Activated T-cell treated with anti-CD3 and anti-CD28 coated beads for 48 hours (primary cell): ENCODE results near the gene CPOX.

Experiments used
- DNase-seq: peaks from one replicate; pipeline ENCODE4 v3.0.0-alpha.2; 2020; ENCODE audit warnings: low read depth

CPOX gene

GRCh38 chr3:98596087-98596486, 2.7 kb upstream of the CPOX start:
- DNase-seq = no peak

GRCh38 chr3:98594628-98595324, 1.4 kb upstream of the CPOX start:
- DNase-seq = no peak

- no peak for DNase-seq
These were observed 971 bp downstream of the CPOX start for GRCh38 chr3:98592345-98592935.

- no peak for DNase-seq
These were observed 3.9 kb downstream of the CPOX start for GRCh38 chr3:98589331-98590036.

GRCh38 chr3:98588065-98588464, 5.3 kb downstream of the CPOX start:
- DNase-seq = no peak

GRCh38 chr3:98587654-98588053, 5.8 kb downstream of the CPOX start:
- no peak for DNase-seq

GRCh38 chr3:98584547-98584946, 8.9 kb downstream of the CPOX start:
- DNase-seq = no peak

GRCh38 chr3:98583766-98584165, 9.6 kb downstream of the CPOX start:
- no peak for DNase-seq

GRCh38 chr3:98582042-98582441, 11.4 kb downstream of the CPOX start:
- DNase-seq = no peak

- DNase-seq = no peak
These were observed 11.9 kb downstream of the CPOX start for GRCh38 chr3:98581474-98581873.

- DNase-seq = no peak
These were observed 12.7 kb downstream of the CPOX start for GRCh38 chr3:98580401-98581386.

GRCh38 chr3:98577178-98577895, 16.1 kb downstream of the CPOX start:
- no peak for DNase-seq

- DNase-seq = no peak
These were observed 19.3 kb downstream of the CPOX start for GRCh38 chr3:98574132-98574531.

GRCh38 chr3:98573181-98573728, 20.2 kb downstream of the CPOX start:
- DNase-seq = no peak

- DNase-seq = no peak
These were observed 25.0 kb downstream of the CPOX start for GRCh38 chr3:98568402-98568801.

- DNase-seq = no peak
These were observed 25.6 kb downstream of the CPOX start for GRCh38 chr3:98567666-98568270.

- no peak for DNase-seq
These were observed 27.6 kb downstream of the CPOX start for GRCh38 chr3:98565843-98566242.

GRCh38 chr3:98565237-98565643, 28.2 kb downstream of the CPOX start:
- DNase-seq = no peak

- DNase-seq = no peak
These were observed 29.0 kb downstream of the CPOX start for GRCh38 chr3:98564282-98565005.

- no peak for DNase-seq
These were observed 29.6 kb downstream of the CPOX start for GRCh38 chr3:98563661-98564281.
